Measurements from ENCODE around the gene PAX7. TPM values are rescaled to one million over a fixed set of nuclear protein-coding genes. Genes with fewer than 3 reads are reported as not detected.
"Not testable (repeated sequence)": the region's sequence is repeated elsewhere in the genome, so short reads cannot be mapped to it uniquely, and the experiment has no call there.

PAX7 gene
- total and polyA plus RNA-seq, 2 donors (not counting 3 experiments of a cell fraction or from before 2014, with no cell fraction given): not detected

GRCh38 chr1:18743233-18743632, 112.6 kb downstream of the PAX7 start:
- Histone ChIP-seq H3K79me2 (ENCODE audit: control insufficient read depth, insufficient read depth, low read length) (no peaks in the 10 kb centered on the region), H3K4me3 (replicated peaks in 1 of 3; ENCODE audit: insufficient read depth in 1 of 3, low read depth in 1 of 3, low read length in 3 of 3) (no peak overlapping the region), H3K9ac (replicated peaks; ENCODE audit: extremely low read depth, insufficient read depth, low read length) (no peak overlapping the region), H2AFZ (ENCODE audit: low read depth, low read length) (no peak overlapping the region), H4K20me1 (replicated peaks; ENCODE audit: control insufficient read depth, extremely low read depth, insufficient read depth, low read length) (no peaks in the 10 kb centered on the region), H3K9me1 (replicated peaks; ENCODE audit: control insufficient read depth, extremely low read depth, insufficient read depth, low read length) (no peaks in the 10 kb centered on the region), H3K9me3 (replicated peaks; ENCODE audit: control insufficient read depth, insufficient read depth, low read length) (no peaks in the 10 kb centered on the region), H3K4me2 (ENCODE audit: insufficient read depth, low read length) (no peak overlapping the region), H3K4me1 (ENCODE audit: control insufficient read depth, extremely low read depth, insufficient read depth, low read length) (no peaks in the 10 kb centered on the region), H3K27me3 (ENCODE audit: control insufficient read depth in 2 of 2, insufficient read depth in 2 of 2, low read length in 2 of 2) (no peaks in the 10 kb centered on the region), H3K36me3 (ENCODE audit: control insufficient read depth in 2 of 2, extremely low read depth in 1 of 2, insufficient read depth in 2 of 2, low read length in 2 of 2) (no peaks in the 10 kb centered on the region), H3K27ac (ENCODE audit: insufficient read depth, low read depth, low read length) (no peak overlapping the region)
- ChIA-PET CTCF (no interaction called here), POLR2A (no interaction called here)
- DNase-seq (ENCODE audit: low read depth, low spot score) (no peak), FAIRE-seq (no peak)
- dilution Hi-C loops (cut with MboI; ENCODE audit: extremely low pct_ligation_motif_present, low sequenced_read_pairs): no loop called here
- intact Hi-C loops (cut with micrococcal nuclease): no loop called here
- BruUV-seq (replicated peaks): no TSS peak
- TF ChIP-seq EZH2 (IDR thresholded peaks at IDR 0.05; ENCODE audit: borderline replicate concordance, low read depth, low read length, severe bottlenecking): no peak
- no peak for TF ChIP-seq POLR2AphosphoS5 (IDR thresholded peaks at IDR 0.05; ENCODE audit: insufficient read depth, low read depth, low read length)
- TF ChIP-seq, protein P1, sequence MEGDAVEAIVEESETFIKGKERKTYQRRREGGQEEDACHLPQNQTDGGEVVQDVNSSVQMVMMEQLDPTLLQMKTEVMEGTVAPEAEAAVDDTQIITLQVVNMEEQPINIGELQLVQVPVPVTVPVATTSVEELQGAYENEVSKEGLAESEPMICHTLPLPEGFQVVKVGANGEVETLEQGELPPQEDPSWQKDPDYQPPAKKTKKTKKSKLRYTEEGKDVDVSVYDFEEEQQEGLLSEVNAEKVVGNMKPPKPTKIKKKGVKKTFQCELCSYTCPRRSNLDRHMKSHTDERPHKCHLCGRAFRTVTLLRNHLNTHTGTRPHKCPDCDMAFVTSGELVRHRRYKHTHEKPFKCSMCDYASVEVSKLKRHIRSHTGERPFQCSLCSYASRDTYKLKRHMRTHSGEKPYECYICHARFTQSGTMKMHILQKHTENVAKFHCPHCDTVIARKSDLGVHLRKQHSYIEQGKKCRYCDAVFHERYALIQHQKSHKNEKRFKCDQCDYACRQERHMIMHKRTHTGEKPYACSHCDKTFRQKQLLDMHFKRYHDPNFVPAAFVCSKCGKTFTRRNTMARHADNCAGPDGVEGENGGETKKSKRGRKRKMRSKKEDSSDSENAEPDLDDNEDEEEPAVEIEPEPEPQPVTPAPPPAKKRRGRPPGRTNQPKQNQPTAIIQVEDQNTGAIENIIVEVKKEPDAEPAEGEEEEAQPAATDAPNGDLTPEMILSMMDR (IDR thresholded peaks at IDR 0.05; ENCODE audit: extremely low read depth in 1 of 2, insufficient read depth in 1 of 2, low read depth in 1 of 2, low read length in 2 of 2): no peak
- no peak for TF ChIP-seq POLR2A (IDR thresholded peaks at IDR 0.05; ENCODE audit: low read depth, low read length)
- no peak for TF ChIP-seq GATA2 (IDR thresholded peaks at IDR 0.05; ENCODE audit: insufficient read depth, insufficient read length, low read depth, low read length)
- TF ChIP-seq, protein P2, sequence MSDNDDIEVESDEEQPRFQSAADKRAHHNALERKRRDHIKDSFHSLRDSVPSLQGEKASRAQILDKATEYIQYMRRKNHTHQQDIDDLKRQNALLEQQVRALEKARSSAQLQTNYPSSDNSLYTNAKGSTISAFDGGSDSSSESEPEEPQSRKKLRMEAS (IDR thresholded peaks at IDR 0.05; ENCODE audit: insufficient read depth, insufficient read length): no peak
- no peak for TF ChIP-seq JUN (IDR thresholded peaks at IDR 0.05; ENCODE audit: borderline replicate concordance, insufficient read depth, insufficient read length, low read depth)
- no peak for TF ChIP-seq MYC (IDR thresholded peaks at IDR 0.05; ENCODE audit: low read depth, low read length)
- no peak for TF ChIP-seq FOS (IDR thresholded peaks at IDR 0.05; ENCODE audit: borderline replicate concordance, insufficient read depth, low read length)

GRCh38 chr1:18744381-18744780, 113.7 kb downstream of the PAX7 start:
- FAIRE-seq; POLR2A ChIA-PET; BruUV-seq (replicated peaks): not testable (repeated sequence)

More at GRCh38 chr1:18744381-18744780, 113.7 kb downstream of the PAX7 start:
- DNase-seq (ENCODE audit: low read depth, low spot score); intact Hi-C loops (cut with micrococcal nuclease); CTCF ChIA-PET; H3K27ac ChIP-seq (ENCODE audit: insufficient read depth, low read depth, low read length); H3K79me2 ChIP-seq (ENCODE audit: control insufficient read depth, insufficient read depth, low read length); H3K9me1 ChIP-seq (replicated peaks; ENCODE audit: control insufficient read depth, extremely low read depth, insufficient read depth, low read length); H4K20me1 ChIP-seq (replicated peaks; ENCODE audit: control insufficient read depth, extremely low read depth, insufficient read depth, low read length); H3K4me1 ChIP-seq (ENCODE audit: control insufficient read depth, extremely low read depth, insufficient read depth, low read length); H2AFZ ChIP-seq (ENCODE audit: low read depth, low read length); H3K9ac ChIP-seq (replicated peaks; ENCODE audit: extremely low read depth, insufficient read depth, low read length); H3K27me3 ChIP-seq (ENCODE audit: control insufficient read depth in 2 of 2, insufficient read depth in 2 of 2, low read length in 2 of 2); H3K4me2 ChIP-seq (ENCODE audit: insufficient read depth, low read length); H3K36me3 ChIP-seq (ENCODE audit: control insufficient read depth in 2 of 2, extremely low read depth in 1 of 2, insufficient read depth in 2 of 2, low read length in 2 of 2); dilution Hi-C loops (cut with MboI; ENCODE audit: extremely low pct_ligation_motif_present, low sequenced_read_pairs); H3K4me3 ChIP-seq (replicated peaks in 1 of 3; ENCODE audit: insufficient read depth in 1 of 3, low read depth in 1 of 3, low read length in 3 of 3); H3K9me3 ChIP-seq (replicated peaks; ENCODE audit: control insufficient read depth, insufficient read depth, low read length): not testable (repeated sequence)
